Stimulated activated CD8-positive, alpha-beta memory T cell treated with anti-CD3 and anti-CD28 coated beads, Interleukin-4, amount 100 ng/mL, for 24 hours (primary cell): ENCODE results near the gene ZCCHC24.

Experiments
- DNase-seq: peaks from one replicate; pipeline ENCODE4 v3.0.0-alpha.2; 2020; ENCODE audit warnings: low read depth

Gene ZCCHC24

GRCh38 chr10:79397575-79398303, 47.7 kb downstream of the ZCCHC24 start:
- no peak for DNase-seq

GRCh38 chr10:79397051-79397450, 48.4 kb downstream of the ZCCHC24 start:
- no peak for DNase-seq

- no peak for DNase-seq
Observed at GRCh38 chr10:79396520-79396919, 48.9 kb downstream of the ZCCHC24 start.

- DNase-seq, result no peak
Observed at GRCh38 chr10:79394664-79395063, 50.8 kb downstream of the ZCCHC24 start.

GRCh38 chr10:79393924-79394610, 51.4 kb downstream of the ZCCHC24 start:
- DNase-seq, result no peak

GRCh38 chr10:79393221-79393923, 52.1 kb downstream of the ZCCHC24 start:
- no peak for DNase-seq

GRCh38 chr10:79392506-79393176, 52.8 kb downstream of the ZCCHC24 start:
- no peak for DNase-seq

GRCh38 chr10:79392020-79392398, 53.4 kb downstream of the ZCCHC24 start:
- DNase-seq, result no peak

GRCh38 chr10:79391231-79392019, 54.0 kb downstream of the ZCCHC24 start:
- no peak for DNase-seq

- DNase-seq, result no peak
Observed at GRCh38 chr10:79390551-79391229, 54.7 kb downstream of the ZCCHC24 start.

GRCh38 chr10:79390057-79390456, 55.4 kb downstream of the ZCCHC24 start:
- DNase-seq, result no peak

- DNase-seq, result no peak
Observed at GRCh38 chr10:79387974-79388850, 57.2 kb downstream of the ZCCHC24 start.

- no peak for DNase-seq
Observed at GRCh38 chr10:79387466-79387973, 57.9 kb downstream of the ZCCHC24 start.

- DNase-seq, result no peak
Observed at GRCh38 chr10:79386637-79387465, 58.6 kb downstream of the ZCCHC24 start.

- no peak for DNase-seq
Observed at GRCh38 chr10:79385804-79386531, 59.5 kb downstream of the ZCCHC24 start.

GRCh38 chr10:79385392-79385795, 60.0 kb downstream of the ZCCHC24 start:
- DNase-seq, result no peak

- DNase-seq, result no peak
Observed at GRCh38 chr10:79384773-79385391, 60.5 kb downstream of the ZCCHC24 start.
